Daoy (cell line): ENCODE measurements around the gene NFAT5. TPM values are rescaled to one million over a fixed set of nuclear protein-coding genes. Genes with fewer than 3 reads are reported as not detected.
A peak's percentile ranks its signal among the peaks of the same experiment; 100 is the strongest.
"Not testable (repeated sequence)": the region's sequence is repeated elsewhere in the genome, so short reads cannot be mapped to it uniquely, and the experiment has no call there.

Experiments used
- DNase-seq: peaks from one replicate; pipeline ENCODE4 v3.0.0-alpha.2; 2015; ENCODE audit warnings: low read depth
- total RNA-seq: library from RNA; depleted of rRNA; stranded (reverse); fragments of >200 nt; shearing (Covaris generic); gene quantifications from 2 replicates; pipeline ENCODE4 v1.2.3, GENCODE V29; 2014

NFAT5 gene
- total RNA-seq, 1 experiment from 2014 or later = 2.3 TPM

DNA sequence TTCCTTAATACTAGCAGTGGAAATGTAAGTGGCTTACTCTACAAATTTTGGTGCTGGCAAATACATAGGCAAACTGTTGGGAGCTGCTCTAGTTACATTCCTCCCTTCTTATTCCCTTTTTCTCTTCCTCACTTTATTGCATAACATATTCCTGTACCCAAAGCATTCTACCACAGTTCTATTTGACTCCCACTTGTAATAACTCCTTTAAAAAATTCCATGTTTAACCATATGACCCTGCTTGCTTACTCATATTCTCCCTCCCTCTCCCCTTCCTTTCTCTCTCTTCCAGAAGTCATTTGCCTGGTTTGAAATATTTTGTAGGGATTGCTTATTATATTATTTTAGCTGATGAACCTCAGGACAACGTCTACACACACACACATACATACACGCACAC is 137.9 kb downstream of the NFAT5 start:
- no peak for DNase-seq

- no peak for DNase-seq
Observed at GRCh38 chr16:69706256-69706974, 140.6 kb downstream of the NFAT5 start.

DNA sequence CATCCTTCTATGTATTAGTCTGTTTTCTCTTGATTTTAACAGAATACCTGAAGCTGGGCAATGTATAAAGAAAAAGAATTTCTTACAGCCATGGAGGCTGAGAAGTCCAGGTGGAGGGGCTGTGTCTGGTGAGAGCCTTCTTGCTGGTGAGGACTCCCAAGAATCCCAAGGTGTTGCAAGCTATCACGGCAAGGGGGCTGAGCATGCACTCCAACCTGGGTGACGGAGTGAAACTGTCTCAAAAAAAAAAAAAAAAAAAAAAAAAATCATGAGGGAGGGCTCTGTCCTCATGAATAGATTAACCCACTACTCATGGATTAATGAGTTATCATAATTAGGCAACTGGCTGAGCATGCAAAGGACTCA is 141.2 kb downstream of the NFAT5 start:
- DNase-seq = no peak

GRCh38 chr16:69707920-69708683 is 142.3 kb downstream of the NFAT5 start:
- DNase-seq = no peak

DNA sequence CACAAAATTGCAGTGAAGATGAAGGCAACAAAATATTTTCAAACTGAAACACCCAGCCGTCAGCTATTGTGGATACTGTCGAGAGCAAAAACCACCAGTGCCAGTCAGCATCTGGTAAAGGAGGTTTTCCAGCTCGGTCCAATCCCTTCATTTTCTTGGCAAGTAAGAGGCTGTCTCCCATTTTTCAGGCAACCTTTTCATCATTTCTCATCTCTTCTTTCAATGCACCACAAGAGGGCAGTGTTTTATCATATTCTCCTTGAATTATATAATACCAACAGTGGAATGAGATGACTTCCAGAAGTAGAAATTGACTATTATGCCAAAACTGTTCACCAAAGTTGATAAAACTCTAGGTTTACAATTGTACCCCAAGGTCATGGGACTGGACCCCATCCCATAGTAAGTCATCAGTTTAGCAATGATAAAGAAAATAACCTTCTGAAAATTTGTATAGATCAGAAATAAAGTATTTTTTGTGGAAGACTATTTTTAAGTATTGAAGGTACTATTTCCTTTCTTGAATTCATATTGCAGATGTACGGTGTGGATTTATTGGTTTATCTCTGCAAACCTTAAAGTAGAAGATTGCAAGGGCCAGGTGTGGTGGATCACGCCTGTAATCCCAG is 143.8 kb downstream of the NFAT5 start:
- DNase-seq = peak; percentile 33

DNA sequence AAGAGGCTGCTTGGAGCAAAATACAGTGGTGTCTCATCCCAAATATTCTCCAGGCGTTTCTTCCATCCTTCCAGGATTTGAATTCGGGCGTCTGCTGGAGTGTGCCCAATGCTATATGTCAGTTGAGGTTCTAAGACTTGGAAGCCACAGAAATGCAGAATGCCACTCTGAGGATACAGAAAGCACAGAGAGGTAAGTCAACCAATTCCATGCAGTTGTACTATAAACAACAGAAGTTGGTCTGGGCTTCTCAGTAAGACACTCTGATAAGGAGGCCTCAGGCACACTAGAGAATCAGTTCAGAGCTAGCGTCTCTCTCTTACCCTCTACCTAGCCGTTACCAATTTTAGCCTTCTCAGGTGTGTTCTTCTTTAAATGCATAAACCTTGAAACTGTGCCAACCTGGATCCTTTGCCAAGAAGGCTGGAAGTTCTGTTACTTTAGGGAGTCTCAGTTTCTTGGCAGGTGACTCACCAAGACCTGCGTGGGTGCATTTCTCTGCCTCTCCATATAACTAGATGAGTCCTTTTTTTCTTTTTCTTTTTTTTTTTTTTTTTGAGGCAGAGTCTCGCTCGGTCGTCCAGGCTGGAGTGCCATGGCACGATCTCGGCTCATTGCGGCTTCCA is 145.5 kb downstream of the NFAT5 start:
- peak; percentile 61 for DNase-seq

- no peak for DNase-seq
Observed at GRCh38 chr16:69712277-69712676, 146.5 kb downstream of the NFAT5 start.

DNA sequence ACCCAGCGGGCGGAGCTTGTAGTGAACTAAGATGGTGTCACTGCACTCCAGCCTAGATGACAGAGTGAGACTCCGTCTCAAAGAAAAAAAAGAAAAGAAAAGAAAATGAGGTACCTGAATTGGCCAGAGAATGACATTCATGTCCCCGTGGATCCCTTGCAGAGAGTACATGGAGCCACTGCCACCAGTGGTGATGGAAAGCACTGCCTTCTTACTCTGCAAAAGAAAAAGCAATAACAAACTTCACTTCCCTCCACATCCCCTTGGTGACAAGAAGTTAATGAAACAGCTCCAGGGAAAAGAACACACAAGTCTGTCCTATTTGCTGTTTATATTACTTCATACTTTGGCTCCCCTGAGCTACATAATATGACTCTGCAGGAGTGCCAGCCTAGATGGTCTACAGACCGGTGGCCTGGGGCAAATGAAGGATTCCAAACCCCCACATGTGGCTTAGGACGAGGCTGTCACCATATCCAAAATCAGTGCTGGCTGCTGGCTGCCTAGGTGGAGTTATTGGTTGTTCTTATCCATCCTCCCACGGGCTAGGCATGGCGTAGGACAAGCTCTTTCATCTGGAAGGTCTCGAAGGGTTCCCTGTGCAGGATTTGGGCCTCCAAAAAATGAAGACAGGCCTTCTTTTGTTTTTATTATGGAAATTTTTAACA is 147.3 kb downstream of the NFAT5 start:
- no peak for DNase-seq

DNA sequence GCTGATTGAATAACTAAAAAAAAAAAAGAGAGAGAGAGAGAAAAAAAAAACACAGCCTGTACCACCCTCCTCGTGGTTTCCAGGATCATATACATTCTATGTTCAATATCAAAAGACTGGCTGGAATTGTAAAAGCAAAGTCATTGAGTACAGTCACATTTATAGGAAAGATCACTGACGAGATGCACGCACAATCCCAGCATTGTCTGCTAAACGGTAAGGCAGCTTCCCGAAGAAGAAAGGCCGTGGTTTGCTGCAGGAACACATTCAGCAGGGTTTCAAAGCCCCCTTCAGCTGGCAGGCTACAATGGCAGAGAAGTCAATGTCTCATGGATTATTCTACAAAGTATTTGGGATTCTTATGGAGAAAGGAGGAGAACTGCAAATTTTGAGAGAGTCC is 151.3 kb downstream of the NFAT5 start:
- DNase-seq = no peak

GRCh38 chr16:69718111-69718764 is 152.5 kb downstream of the NFAT5 start:
- DNase-seq = no peak

- DNase-seq = no peak
Observed at GRCh38 chr16:69720822-69721430, 155.2 kb downstream of the NFAT5 start.

GRCh38 chr16:69721441-69721957 is 155.7 kb downstream of the NFAT5 start:
- DNase-seq = no peak

- no peak for DNase-seq
Observed at GRCh38 chr16:69724414-69724873, 158.7 kb downstream of the NFAT5 start.

GRCh38 chr16:69724981-69725479 is 159.3 kb downstream of the NFAT5 start:
- no peak for DNase-seq

- no peak for DNase-seq
Observed at GRCh38 chr16:69725480-69726312, 159.9 kb downstream of the NFAT5 start.

DNA sequence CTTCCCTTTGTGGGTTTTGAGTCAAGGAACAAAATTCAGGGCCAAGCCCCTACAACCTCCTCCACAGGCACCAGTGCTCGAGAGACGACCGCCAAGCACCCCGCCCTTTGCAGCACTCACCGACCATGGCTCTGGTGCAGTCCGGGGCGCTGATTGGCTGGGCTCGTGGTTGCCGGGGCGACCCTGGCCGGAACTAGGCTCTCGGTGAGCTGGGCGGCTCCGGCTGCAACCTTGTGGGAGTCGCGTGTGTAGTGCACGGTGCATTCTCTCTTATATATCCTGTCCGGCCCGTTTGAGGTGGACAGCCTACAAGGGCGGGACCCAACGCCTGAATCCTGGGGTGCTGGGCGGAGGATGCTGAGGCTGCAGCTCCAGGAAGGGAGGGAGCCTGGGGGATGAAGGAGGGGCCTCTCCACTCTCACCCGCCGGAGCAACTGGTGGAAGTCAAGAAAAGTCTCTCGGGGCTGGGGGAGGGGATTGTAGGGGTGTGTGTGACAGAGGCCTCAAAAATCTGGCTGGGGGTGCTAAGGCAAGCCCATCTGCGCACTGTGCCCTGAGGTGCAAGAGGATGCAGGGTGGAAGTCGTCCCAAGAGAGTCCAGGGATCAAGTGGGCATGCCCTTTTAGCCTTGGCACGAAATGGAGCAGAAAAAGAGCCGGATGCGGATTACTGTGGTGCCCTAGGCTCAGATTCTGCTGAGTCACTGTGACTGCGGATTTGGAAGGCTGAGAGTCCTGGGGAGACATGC is 160.7 kb downstream of the NFAT5 start, which contains the start of gene NQO1:
TSS of gene NQO1 (minus strand) at position 248 of the 748 bp plus-strand sequence. CDS start at position 127, 121 bp downstream.
- peak; percentile 98 for DNase-seq

DNA sequence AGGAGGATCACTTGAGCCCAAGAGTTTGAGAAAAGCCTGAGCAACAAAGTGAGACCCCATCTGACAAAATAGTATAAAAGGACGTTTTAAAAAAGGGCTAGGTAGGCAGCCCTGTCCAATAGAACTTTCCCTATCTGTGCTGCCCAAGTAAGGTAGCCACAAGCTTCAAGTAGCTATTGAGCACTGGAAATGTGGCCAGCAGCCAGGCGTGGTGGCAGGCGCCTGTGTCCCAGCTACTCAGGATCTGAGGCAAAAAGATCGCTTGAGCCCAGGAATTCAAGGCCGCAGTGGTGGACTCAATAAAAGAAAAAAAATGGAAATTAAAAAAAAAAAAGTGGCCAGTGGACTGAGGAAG is 162.1 kb downstream of the NFAT5 start:
- DNase-seq = no peak

- not testable (repeated sequence) for DNase-seq
Observed at GRCh38 chr16:69729030-69729429, 163.3 kb downstream of the NFAT5 start.

DNA sequence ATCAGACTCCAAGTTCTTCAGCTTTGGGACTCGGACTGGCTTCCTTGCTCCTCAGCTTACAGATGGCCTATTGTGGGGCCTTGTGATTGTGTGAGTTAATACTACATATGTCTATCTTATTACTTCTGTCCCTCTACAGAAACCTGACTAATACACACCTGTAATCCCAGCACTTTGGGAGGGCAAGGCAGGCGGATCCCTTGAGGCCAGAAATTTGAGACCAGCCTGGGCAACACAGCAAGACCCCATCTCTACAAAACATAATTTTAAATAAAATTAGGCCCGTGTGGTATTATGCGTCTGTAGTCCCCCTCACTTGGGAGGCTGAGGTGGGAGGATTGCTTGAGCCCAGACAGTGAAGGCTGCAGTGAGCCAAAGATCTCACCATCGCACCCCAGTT is 165.5 kb downstream of the NFAT5 start:
- not testable (repeated sequence) for DNase-seq
